ENCODE results near the gene GRIA3. TPM values are rescaled to one million over a fixed set of nuclear protein-coding genes. Genes with fewer than 3 reads are reported as not detected.

GRIA3 gene
- total RNA-seq, 1 experiment from 2014 or later: not detected

DNA sequence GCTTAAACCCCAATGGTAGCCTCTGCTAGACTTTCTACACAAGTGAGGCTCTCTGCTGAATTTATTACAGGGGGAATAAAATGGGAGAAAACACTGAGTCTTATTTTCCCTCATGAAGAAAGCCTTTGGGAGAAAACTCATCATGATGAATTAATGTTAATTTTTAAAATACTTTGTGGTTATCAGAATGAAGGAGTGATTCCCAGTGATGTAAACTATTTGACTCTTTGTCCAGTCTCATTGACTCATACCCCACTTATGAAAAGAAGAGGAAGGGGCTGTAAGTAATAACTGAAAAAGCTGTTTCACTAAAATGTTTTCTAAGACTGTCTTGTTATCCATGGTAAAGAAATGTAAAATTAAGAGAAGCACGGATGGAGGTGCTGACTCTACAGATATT, 208.8 kb downstream of the GRIA3 start:
- ChIA-PET CTCF (no interaction called here), POLR2A (ENCODE audit: low non-redundant PET) (no interaction called here)
- H3K4me1 ChIP-seq (ENCODE audit: insufficient read depth, low read length, poor library complexity, severe bottlenecking): no peaks in the 10 kb centered on the region
- no peak overlapping the region for H3K4me3 ChIP-seq (ENCODE audit: low read depth, low read length, poor library complexity, severe bottlenecking)
- no peaks in the 10 kb centered on the region for H3K27me3 ChIP-seq (replicated peaks; ENCODE audit: insufficient read depth, low read depth, low read length, poor library complexity)
- H3K9me3 ChIP-seq (ENCODE audit: low read depth, low read length, poor library complexity, severe bottlenecking): no peaks in the 10 kb centered on the region
- H3K27ac ChIP-seq (ENCODE audit: low read depth, low read length, poor library complexity, severe bottlenecking): no peak overlapping the region
- intact Hi-C loops (cut with micrococcal nuclease; ENCODE audit: unreplicated experiment): no loop called here
- TF ChIP-seq EZH2 (IDR thresholded peaks at IDR 0.05; ENCODE audit: borderline replicate concordance, low read depth, low read length, poor library complexity, severe bottlenecking): no peak
- TF ChIP-seq, protein P1, sequence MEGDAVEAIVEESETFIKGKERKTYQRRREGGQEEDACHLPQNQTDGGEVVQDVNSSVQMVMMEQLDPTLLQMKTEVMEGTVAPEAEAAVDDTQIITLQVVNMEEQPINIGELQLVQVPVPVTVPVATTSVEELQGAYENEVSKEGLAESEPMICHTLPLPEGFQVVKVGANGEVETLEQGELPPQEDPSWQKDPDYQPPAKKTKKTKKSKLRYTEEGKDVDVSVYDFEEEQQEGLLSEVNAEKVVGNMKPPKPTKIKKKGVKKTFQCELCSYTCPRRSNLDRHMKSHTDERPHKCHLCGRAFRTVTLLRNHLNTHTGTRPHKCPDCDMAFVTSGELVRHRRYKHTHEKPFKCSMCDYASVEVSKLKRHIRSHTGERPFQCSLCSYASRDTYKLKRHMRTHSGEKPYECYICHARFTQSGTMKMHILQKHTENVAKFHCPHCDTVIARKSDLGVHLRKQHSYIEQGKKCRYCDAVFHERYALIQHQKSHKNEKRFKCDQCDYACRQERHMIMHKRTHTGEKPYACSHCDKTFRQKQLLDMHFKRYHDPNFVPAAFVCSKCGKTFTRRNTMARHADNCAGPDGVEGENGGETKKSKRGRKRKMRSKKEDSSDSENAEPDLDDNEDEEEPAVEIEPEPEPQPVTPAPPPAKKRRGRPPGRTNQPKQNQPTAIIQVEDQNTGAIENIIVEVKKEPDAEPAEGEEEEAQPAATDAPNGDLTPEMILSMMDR (conservative IDR thresholded peaks at IDR 0.05; ENCODE audit: low read depth, low read length): no peak
- no peaks in the 10 kb centered on the region for H3K36me3 ChIP-seq (ENCODE audit: insufficient read depth, low read length, poor library complexity, severe bottlenecking)
- BruUV-seq (replicated peaks): no TSS peak
- no peak for DNase-seq (ENCODE audit: low spot score)

DNA sequence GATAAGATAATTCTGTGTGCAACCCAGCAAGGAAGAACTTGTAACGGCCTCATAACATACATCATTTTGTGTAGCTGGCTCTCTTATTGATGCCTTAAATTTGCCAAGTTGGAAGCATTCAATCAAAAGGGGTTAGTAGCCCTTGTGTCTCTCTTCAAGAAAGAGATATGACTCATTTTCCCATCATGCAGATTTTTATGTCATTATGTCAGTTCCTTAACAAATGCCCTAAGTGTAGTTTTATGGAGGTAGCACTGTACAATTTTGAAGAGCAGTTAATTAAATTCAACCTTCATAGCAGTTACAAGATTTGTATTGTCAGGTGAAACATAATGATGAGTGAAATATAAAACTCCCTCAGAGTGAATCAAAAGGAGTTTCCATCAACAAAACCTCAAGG, 215.6 kb downstream of the GRIA3 start:
- CTCF ChIA-PET: no interaction called here
- BruUV-seq (replicated peaks): no TSS peak
- no peak for DNase-seq (ENCODE audit: low spot score)
- TF ChIP-seq EZH2 (IDR thresholded peaks at IDR 0.05; ENCODE audit: borderline replicate concordance, low read depth, low read length, poor library complexity, severe bottlenecking): no peak
- TF ChIP-seq, protein P1 (conservative IDR thresholded peaks at IDR 0.05; ENCODE audit: low read depth, low read length): no peak
- Histone ChIP-seq H3K4me1 (ENCODE audit: insufficient read depth, low read length, poor library complexity, severe bottlenecking) (no peaks in the 10 kb centered on the region), H3K27ac (ENCODE audit: low read depth, low read length, poor library complexity, severe bottlenecking) (no peak overlapping the region), H3K9me3 (ENCODE audit: low read depth, low read length, poor library complexity, severe bottlenecking) (no peaks in the 10 kb centered on the region), H3K4me3 (ENCODE audit: low read depth, low read length, poor library complexity, severe bottlenecking) (no peak overlapping the region), H3K27me3 (replicated peaks; ENCODE audit: insufficient read depth, low read depth, low read length, poor library complexity) (no peaks in the 10 kb centered on the region), H3K36me3 (ENCODE audit: insufficient read depth, low read length, poor library complexity, severe bottlenecking) (no peaks in the 10 kb centered on the region)
- POLR2A ChIA-PET (ENCODE audit: low non-redundant PET): no interaction called here
- intact Hi-C loops (cut with micrococcal nuclease; ENCODE audit: unreplicated experiment): no loop called here

DNA sequence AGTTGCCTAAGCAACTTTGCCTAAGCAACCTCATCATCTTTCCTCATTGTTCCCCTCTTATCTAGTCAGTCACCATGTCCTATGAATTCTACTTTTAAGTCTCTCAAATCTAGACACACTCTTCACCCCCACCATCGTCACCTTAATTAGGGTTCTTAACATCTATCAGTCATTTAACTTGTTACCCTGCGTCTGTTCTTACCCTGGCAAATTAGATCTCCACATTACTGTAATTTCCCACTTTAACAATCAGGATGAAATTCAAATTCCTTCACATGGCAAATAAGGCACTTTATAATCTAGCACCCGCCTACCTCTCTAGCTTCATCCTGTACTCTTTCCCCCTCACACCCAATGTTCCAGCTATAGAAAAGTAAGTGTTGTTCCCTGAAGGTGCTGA, 221.2 kb downstream of the GRIA3 start:
- no TSS peak for BruUV-seq (replicated peaks)
- H3K4me3 ChIP-seq (ENCODE audit: low read depth, low read length, poor library complexity, severe bottlenecking): no peak overlapping the region
- no peaks in the 10 kb centered on the region for H3K27me3 ChIP-seq (replicated peaks; ENCODE audit: insufficient read depth, low read depth, low read length, poor library complexity)
- intact Hi-C loops (cut with micrococcal nuclease; ENCODE audit: unreplicated experiment): no loop called here
- DNase-seq (ENCODE audit: low spot score): no peak
- no peak overlapping the region for H3K27ac ChIP-seq (ENCODE audit: low read depth, low read length, poor library complexity, severe bottlenecking)
- CTCF ChIA-PET: no interaction called here
- no peaks in the 10 kb centered on the region for H3K36me3 ChIP-seq (ENCODE audit: insufficient read depth, low read length, poor library complexity, severe bottlenecking)
- POLR2A ChIA-PET (ENCODE audit: low non-redundant PET): no interaction called here
- TF ChIP-seq, protein P1 (conservative IDR thresholded peaks at IDR 0.05; ENCODE audit: low read depth, low read length): no peak
- TF ChIP-seq EZH2 (IDR thresholded peaks at IDR 0.05; ENCODE audit: borderline replicate concordance, low read depth, low read length, poor library complexity, severe bottlenecking): no peak
- H3K4me1 ChIP-seq (ENCODE audit: insufficient read depth, low read length, poor library complexity, severe bottlenecking): no peaks in the 10 kb centered on the region
- no peaks in the 10 kb centered on the region for H3K9me3 ChIP-seq (ENCODE audit: low read depth, low read length, poor library complexity, severe bottlenecking)
